H9 (cell line): Measurements from ENCODE around the gene HM13. TPM values are rescaled to one million over a fixed set of nuclear protein-coding genes. Genes with fewer than 3 reads are reported as not detected.

Experiments used
- DNase-seq: peaks from one replicate; pipeline ENCODE4 v3.0.0-alpha.2; 2017
- H2AFZ ChIP-seq: one replicate; pipeline ENCODE4 v1.6.1; 2013; ENCODE audit warnings: mild to moderate bottlenecking, low read length, control low read depth, moderate library complexity
- H2AK5ac ChIP-seq: 2 replicates; pipeline ENCODE4 v1.6.1; 2013; ENCODE audit warnings: low read length, control low read depth, mixed read lengths; ENCODE audit not compliant: insufficient read length
- H2BK120ac ChIP-seq: one replicate; pipeline ENCODE4 v1.6.1; 2013; ENCODE audit warnings: low read depth, mild to moderate bottlenecking, low read length, control low read depth, inconsistent platforms; ENCODE audit not compliant: poor library complexity, severe bottlenecking
- H2BK12ac ChIP-seq: 2 replicates; pipeline ENCODE4 v1.6.1; 2013; ENCODE audit warnings: low read length, control low read depth, mixed read lengths, low read depth; ENCODE audit not compliant: insufficient read length
- H2BK15ac ChIP-seq: 2 replicates; pipeline ENCODE4 v1.6.1; 2013; ENCODE audit warnings: low read depth, low read length, control low read depth
- H2BK20ac ChIP-seq: one replicate; pipeline ENCODE4 v1.6.1; 2013; ENCODE audit warnings: low read depth, mild to moderate bottlenecking, low read length, control low read depth, inconsistent platforms; ENCODE audit not compliant: poor library complexity, severe bottlenecking
- H2BK5ac ChIP-seq: 2 replicates; pipeline ENCODE4 v1.6.1; 2013; ENCODE audit warnings: low read length, control low read depth, mixed read lengths; ENCODE audit not compliant: insufficient read length
- H3K14ac ChIP-seq: 2 replicates; pipeline ENCODE4 v1.6.1; 2013; ENCODE audit warnings: low read length, control low read depth; ENCODE audit not compliant: insufficient read depth
- H3K18ac ChIP-seq: 2 replicates; pipeline ENCODE4 v1.6.1; 2013; ENCODE audit warnings: low read depth, mild to moderate bottlenecking, mixed read lengths, low read length, control low read depth; ENCODE audit not compliant: insufficient read length
- H3K23ac ChIP-seq: 2 replicates; pipeline ENCODE4 v1.6.1; 2013; ENCODE audit warnings: low read length, control low read depth, mixed read lengths, low read depth; ENCODE audit not compliant: insufficient read length
- H3K23me2 ChIP-seq: 2 replicates; pipeline ENCODE4 v1.6.1; 2013; ENCODE audit warnings: low read depth, mild to moderate bottlenecking, mixed read lengths, low read length, control low read depth; ENCODE audit not compliant: insufficient read length, poor library complexity, severe bottlenecking
- H3K27ac ChIP-seq: 2 replicates; pipeline ENCODE4 v1.5.1; 2013; ENCODE audit warnings: low read length, control low read depth, mixed read lengths, low read depth; ENCODE audit not compliant: insufficient read length
- H3K27me3 ChIP-seq: 2 replicates; pipeline ENCODE4 v1.6.1; 2013; ENCODE audit warnings: low read length, control low read depth, inconsistent platforms; ENCODE audit not compliant: insufficient read depth
- H3K4ac ChIP-seq: 2 replicates; pipeline ENCODE4 v1.6.1; 2013; ENCODE audit warnings: low read depth, mild to moderate bottlenecking, control low read depth, inconsistent platforms, low read length, moderate library complexity
- H3K4me1 ChIP-seq: 2 replicates; pipeline ENCODE4 v1.6.1; 2013; ENCODE audit warnings: low read length, control low read depth, inconsistent platforms; ENCODE audit not compliant: insufficient read depth
- H3K4me2 ChIP-seq: 2 replicates; pipeline ENCODE4 v1.6.1; 2013; ENCODE audit warnings: low read length, control low read depth, mixed read lengths; ENCODE audit not compliant: insufficient read length, insufficient read depth
- H3K56ac ChIP-seq: 2 replicates; pipeline ENCODE4 v1.6.1; 2013; ENCODE audit warnings: low read depth, mild to moderate bottlenecking, mixed read lengths, low read length, control low read depth; ENCODE audit not compliant: insufficient read length
- H3K79me1 ChIP-seq: 2 replicates; pipeline ENCODE4 v1.6.1; 2013; ENCODE audit warnings: low read depth, mild to moderate bottlenecking, moderate library complexity, low read length, control low read depth, inconsistent platforms; ENCODE audit not compliant: insufficient read depth, poor library complexity, severe bottlenecking
- H3K79me2 ChIP-seq: 2 replicates; pipeline ENCODE4 v1.6.1; 2013; ENCODE audit warnings: low read length, control low read depth, inconsistent platforms; ENCODE audit not compliant: insufficient read depth
- H3K9ac ChIP-seq: 2 replicates; pipeline ENCODE4 v1.6.1; 2013; ENCODE audit warnings: low read length, control low read depth, mixed read lengths; ENCODE audit not compliant: insufficient read length; ENCODE audit errors: extremely low read depth
- H3K9me3 ChIP-seq: one replicate; pipeline ENCODE4 v1.6.1; 2013; ENCODE audit warnings: low read depth, low read length, inconsistent platforms; ENCODE audit not compliant: control insufficient read depth
- H3T11ph ChIP-seq: one replicate; pipeline ENCODE4 v1.6.1; 2013; ENCODE audit warnings: mild to moderate bottlenecking, low read length, control low read depth, inconsistent platforms
- H4K20me1 ChIP-seq: one replicate; pipeline ENCODE4 v1.6.1; 2013; ENCODE audit not compliant: control insufficient read depth, insufficient read length, insufficient read depth
- H4K5ac ChIP-seq: 2 replicates; pipeline ENCODE4 v1.6.1; 2013; ENCODE audit warnings: low read depth, mild to moderate bottlenecking, mixed read lengths, low read length, control low read depth; ENCODE audit not compliant: insufficient read length
- H4K8ac ChIP-seq: replicated peaks from 2 replicates; pipeline ENCODE4 v1.6.1; 2013; ENCODE audit warnings: low read length, control low read depth, mixed read lengths, low read depth; ENCODE audit not compliant: insufficient read length
- H4K91ac ChIP-seq: 2 replicates; pipeline ENCODE4 v1.6.1; 2013; ENCODE audit warnings: low read depth, mild to moderate bottlenecking, moderate library complexity, mixed read lengths, low read length, control low read depth; ENCODE audit not compliant: insufficient read length
- H3K27ac Mint-ChIP-seq, 3 experiments: 2 replicates in 2 of 3; 3 replicates in 1 of 3; pipeline ENCODE4 v1.8.0; 2020 to 2021; ENCODE audit warnings: mixed read lengths in 3 of 3, mild to moderate bottlenecking in 1 of 3, moderate library complexity in 1 of 3
- H3K27me3 Mint-ChIP-seq: 2 replicates; pipeline ENCODE4 v1.8.0; 2021; ENCODE audit warnings: low read depth, mild to moderate bottlenecking, moderate library complexity, mixed read lengths
- H3K36me3 Mint-ChIP-seq, 3 experiments: 2 replicates in 2 of 3; 3 replicates in 1 of 3; pipeline ENCODE4 v1.8.0; 2020 to 2021; ENCODE audit warnings: low read depth in 3 of 3, mixed read lengths in 3 of 3; ENCODE audit not compliant: insufficient read depth in 1 of 3
- H3K4me1 Mint-ChIP-seq, 2 experiments: 2 replicates each; pipeline ENCODE4 v1.8.0; 2020; ENCODE audit warnings: mixed read lengths in 2 of 2
- H3K4me3 Mint-ChIP-seq, 2 experiments: 2 replicates in 1 of 2; 3 replicates in 1 of 2; pipeline ENCODE4 v1.8.0; 2020 to 2021; ENCODE audit warnings: mild to moderate bottlenecking in 2 of 2, mixed read lengths in 2 of 2, moderate library complexity in 1 of 2
- H3K9me3 Mint-ChIP-seq, 2 experiments: 2 replicates in 1 of 2; 3 replicates in 1 of 2; pipeline ENCODE4 v1.8.0; 2020; ENCODE audit warnings: mild to moderate bottlenecking in 2 of 2, mixed read lengths in 2 of 2, moderate library complexity in 1 of 2
- CTCF ChIP-seq: fragments of 200-600 bp; sonication (generic); conservative IDR thresholded peaks from 3 replicates; pipeline ENCODE4 v1.8.0; 2021; ENCODE audit warnings: antibody characterized with exemption, mild to moderate bottlenecking
- WGBS: extraction: QIAGEN DNeasy Blood & Tissue Kit; methylation state at CpG from one replicate; pipeline ENCODE4 v1.1.7; 2013; ENCODE audit warnings: missing lambda C conversion rate, low lambda C conversion rate, mixed read lengths; ENCODE audit not compliant: insufficient read length; ENCODE audit errors: extremely low coverage; 5-methylcytosine and 5-hydroxymethylcytosine counted together
- total RNA-seq: library from RNA; stranded (reverse); gene quantifications from 2 replicates; pipeline ENCODE4 v1.2.1, GENCODE V29; 2021

The HM13 gene
- total RNA-seq, 1 experiment from 2014 or later = 169 TPM

GRCh38 chr20:31560094-31560745, 46.0 kb downstream of the HM13 start:
- Histone ChIP-seq H3K79me2 (no peaks in the 10 kb centered on the region), H3T11ph (no peak overlapping the region), H3K23me2 (no peaks in the 10 kb centered on the region), H2AFZ (no peak overlapping the region), H2AK5ac (no peak overlapping the region), H3K14ac (no peak overlapping the region), H3K4me1 (no peaks in the 10 kb centered on the region), H2BK20ac (no peak overlapping the region), H3K4ac (no peak overlapping the region; the same call in 1 of the 2 replicates), H2BK5ac (no peak overlapping the region), H3K56ac (no peak overlapping the region), H4K20me1 (no peaks in the 10 kb centered on the region), H3K27ac (no peak overlapping the region), H4K8ac (no peak overlapping the region), H4K5ac (no peak overlapping the region), H3K18ac (no peak overlapping the region), H2BK15ac (no peak overlapping the region), H2BK120ac (no peak overlapping the region), H4K91ac (no peak overlapping the region), H2BK12ac (no peak overlapping the region), H3K23ac (no peak overlapping the region), H3K9me3 (no peaks in the 10 kb centered on the region), H3K4me2 (no peak overlapping the region), H3K79me1 (no peaks in the 10 kb centered on the region), H3K27me3 (no peaks in the 10 kb centered on the region), H3K9ac (no peak overlapping the region)
- peaks cover 16 to 21% of the 10 kb centered on the region in 2 experiments for H3K4me1 Mint-ChIP-seq
- H3K4me3 Mint-ChIP-seq = no peak overlapping the region
- no peaks in the 10 kb centered on the region for H3K27me3 Mint-ChIP-seq
- WGBS = no CpG with 5 or more reads among the region's 6 CpGs
- peak; percentile 82 for DNase-seq
- TF ChIP-seq CTCF = peak; percentile 100
- peak overlapping the region; percentile 86 to 99 (median 87); a peak in 6 of 7 replicates for H3K27ac Mint-ChIP-seq
- peaks cover 37 to 86% (median 47%) of the 10 kb centered on the region in 3 experiments for H3K36me3 Mint-ChIP-seq
- no peaks in the 10 kb centered on the region for H3K9me3 Mint-ChIP-seq
